Measurements from ENCODE around the gene PPP1R13B.

PPP1R13B gene

GRCh38 chr14:103868242-103868897 is 21.0 kb upstream of the PPP1R13B start:
- H3K4me1 ChIP-seq (ENCODE audit: control insufficient read depth, insufficient read depth, low read length) = peaks cover 20% of the 10 kb centered on the region

GRCh38 chr14:103867523-103867953 is 20.2 kb upstream of the PPP1R13B start:
- H3K4me3 ChIP-seq (ENCODE audit: low read depth, low read length) = no peak overlapping the region
- H3K9me3 ChIP-seq (ENCODE audit: control insufficient read depth, insufficient read depth, low read depth, low read length) = no peaks in the 10 kb centered on the region
- H3K27ac ChIP-seq (ENCODE audit: low read depth, low read length) = no peak overlapping the region
- H3K36me3 ChIP-seq (ENCODE audit: control insufficient read depth, insufficient read depth, low read length) = no peaks in the 10 kb centered on the region
- no peaks in the 10 kb centered on the region for H3K27me3 ChIP-seq (ENCODE audit: control insufficient read depth, insufficient read depth, low read length)
- peaks cover 16% of the 10 kb centered on the region for H3K4me1 ChIP-seq (ENCODE audit: control insufficient read depth, insufficient read depth, low read length)
- H3K9ac ChIP-seq (ENCODE audit: low read length) = no peak overlapping the region

More at GRCh38 chr14:103868242-103868897, 21.0 kb upstream of the PPP1R13B start:
- Histone ChIP-seq H3K27me3 (ENCODE audit: control insufficient read depth, insufficient read depth, low read length) (no peaks in the 10 kb centered on the region), H3K4me3 (ENCODE audit: low read depth, low read length) (no peak overlapping the region), H3K36me3 (ENCODE audit: control insufficient read depth, insufficient read depth, low read length) (no peaks in the 10 kb centered on the region), H3K27ac (ENCODE audit: low read depth, low read length) (no peak overlapping the region), H3K9me3 (ENCODE audit: control insufficient read depth, insufficient read depth, low read depth, low read length) (no peaks in the 10 kb centered on the region), H3K9ac (ENCODE audit: low read length) (no peak overlapping the region)

GRCh38 chr14:103867020-103867419 is 19.6 kb upstream of the PPP1R13B start:
- no peak overlapping the region for H3K27ac ChIP-seq (ENCODE audit: low read depth, low read length)
- H3K4me1 ChIP-seq (ENCODE audit: control insufficient read depth, insufficient read depth, low read length) = peaks cover 12% of the 10 kb centered on the region
- H3K36me3 ChIP-seq (ENCODE audit: control insufficient read depth, insufficient read depth, low read length) = no peaks in the 10 kb centered on the region
- H3K9ac ChIP-seq (ENCODE audit: low read length) = no peak overlapping the region
- H3K9me3 ChIP-seq (ENCODE audit: control insufficient read depth, insufficient read depth, low read depth, low read length) = no peaks in the 10 kb centered on the region
- H3K27me3 ChIP-seq (ENCODE audit: control insufficient read depth, insufficient read depth, low read length) = no peaks in the 10 kb centered on the region
- no peak overlapping the region for H3K4me3 ChIP-seq (ENCODE audit: low read depth, low read length)

- Histone ChIP-seq H3K4me3 (ENCODE audit: low read depth, low read length) (no peak overlapping the region), H3K9ac (ENCODE audit: low read length) (no peak overlapping the region), H3K4me1 (ENCODE audit: control insufficient read depth, insufficient read depth, low read length) (peaks cover 10% of the 10 kb centered on the region), H3K9me3 (ENCODE audit: control insufficient read depth, insufficient read depth, low read depth, low read length) (no peaks in the 10 kb centered on the region), H3K27me3 (ENCODE audit: control insufficient read depth, insufficient read depth, low read length) (no peaks in the 10 kb centered on the region), H3K36me3 (ENCODE audit: control insufficient read depth, insufficient read depth, low read length) (no peaks in the 10 kb centered on the region), H3K27ac (ENCODE audit: low read depth, low read length) (no peak overlapping the region)
Measured at GRCh38 chr14:103863245-103863644, 15.9 kb upstream of the PPP1R13B start.

GRCh38 chr14:103862393-103862782 is 15.0 kb upstream of the PPP1R13B start:
- H3K27me3 ChIP-seq (ENCODE audit: control insufficient read depth, insufficient read depth, low read length) = no peaks in the 10 kb centered on the region
- H3K27ac ChIP-seq (ENCODE audit: low read depth, low read length) = no peak overlapping the region
- H3K36me3 ChIP-seq (ENCODE audit: control insufficient read depth, insufficient read depth, low read length) = no peaks in the 10 kb centered on the region
- no peaks in the 10 kb centered on the region for H3K9me3 ChIP-seq (ENCODE audit: control insufficient read depth, insufficient read depth, low read depth, low read length)
- H3K9ac ChIP-seq (ENCODE audit: low read length) = no peak overlapping the region
- peaks cover 6% of the 10 kb centered on the region; the same call in 1 of the 2 replicates for H3K4me1 ChIP-seq (ENCODE audit: control insufficient read depth, insufficient read depth, low read length)
- no peak overlapping the region for H3K4me3 ChIP-seq (ENCODE audit: low read depth, low read length)

GRCh38 chr14:103861413-103862392 is 14.3 kb upstream of the PPP1R13B start:
- no peak overlapping the region for H3K4me3 ChIP-seq (ENCODE audit: low read depth, low read length)
- no peak overlapping the region for H3K9ac ChIP-seq (ENCODE audit: low read length)
- H3K27me3 ChIP-seq (ENCODE audit: control insufficient read depth, insufficient read depth, low read length) = no peaks in the 10 kb centered on the region
- H3K4me1 ChIP-seq (ENCODE audit: control insufficient read depth, insufficient read depth, low read length) = peaks cover 7% of the 10 kb centered on the region
- no peaks in the 10 kb centered on the region for H3K36me3 ChIP-seq (ENCODE audit: control insufficient read depth, insufficient read depth, low read length)
- H3K9me3 ChIP-seq (ENCODE audit: control insufficient read depth, insufficient read depth, low read depth, low read length) = no peaks in the 10 kb centered on the region
- no peak overlapping the region for H3K27ac ChIP-seq (ENCODE audit: low read depth, low read length)

- Histone ChIP-seq H3K27me3 (ENCODE audit: control insufficient read depth, insufficient read depth, low read length) (no peaks in the 10 kb centered on the region), H3K4me1 (ENCODE audit: control insufficient read depth, insufficient read depth, low read length) (peaks cover 27% of the 10 kb centered on the region), H3K9ac (ENCODE audit: low read length) (no peak overlapping the region)
Measured at GRCh38 chr14:103859416-103860202, 12.2 kb upstream of the PPP1R13B start.

GRCh38 chr14:103858063-103858781 is 10.8 kb upstream of the PPP1R13B start:
- H3K9me3 ChIP-seq (ENCODE audit: control insufficient read depth, insufficient read depth, low read depth, low read length) = no peaks in the 10 kb centered on the region
- H3K9ac ChIP-seq (ENCODE audit: low read length) = no peak overlapping the region
- no peaks in the 10 kb centered on the region for H3K36me3 ChIP-seq (ENCODE audit: control insufficient read depth, insufficient read depth, low read length)
- H3K4me1 ChIP-seq (ENCODE audit: control insufficient read depth, insufficient read depth, low read length) = peaks cover 30% of the 10 kb centered on the region
- H3K27me3 ChIP-seq (ENCODE audit: control insufficient read depth, insufficient read depth, low read length) = no peaks in the 10 kb centered on the region
- no peak overlapping the region for H3K4me3 ChIP-seq (ENCODE audit: low read depth, low read length)
- H3K27ac ChIP-seq (ENCODE audit: low read depth, low read length) = no peak overlapping the region

More at GRCh38 chr14:103859416-103860202, 12.2 kb upstream of the PPP1R13B start:
- Histone ChIP-seq H3K36me3 (ENCODE audit: control insufficient read depth, insufficient read depth, low read length) (no peaks in the 10 kb centered on the region), H3K27ac (ENCODE audit: low read depth, low read length) (no peak overlapping the region), H3K4me3 (ENCODE audit: low read depth, low read length) (no peak overlapping the region), H3K9me3 (ENCODE audit: control insufficient read depth, insufficient read depth, low read depth, low read length) (no peaks in the 10 kb centered on the region)

GRCh38 chr14:103857256-103857655 is 9.9 kb upstream of the PPP1R13B start:
- Histone ChIP-seq H3K27ac (ENCODE audit: low read depth, low read length) (no peak overlapping the region), H3K4me3 (ENCODE audit: low read depth, low read length) (no peak overlapping the region), H3K4me1 (ENCODE audit: control insufficient read depth, insufficient read depth, low read length) (peaks cover 30% of the 10 kb centered on the region), H3K36me3 (ENCODE audit: control insufficient read depth, insufficient read depth, low read length) (no peaks in the 10 kb centered on the region), H3K9ac (ENCODE audit: low read length) (no peak overlapping the region), H3K27me3 (ENCODE audit: control insufficient read depth, insufficient read depth, low read length) (no peaks in the 10 kb centered on the region), H3K9me3 (ENCODE audit: control insufficient read depth, insufficient read depth, low read depth, low read length) (no peaks in the 10 kb centered on the region)

GRCh38 chr14:103856607-103857006 is 9.2 kb upstream of the PPP1R13B start:
- Histone ChIP-seq H3K9ac (ENCODE audit: low read length) (no peak overlapping the region), H3K27ac (ENCODE audit: low read depth, low read length) (no peak overlapping the region), H3K4me3 (ENCODE audit: low read depth, low read length) (no peak overlapping the region), H3K27me3 (ENCODE audit: control insufficient read depth, insufficient read depth, low read length) (no peaks in the 10 kb centered on the region), H3K4me1 (ENCODE audit: control insufficient read depth, insufficient read depth, low read length) (peaks cover 30% of the 10 kb centered on the region), H3K36me3 (ENCODE audit: control insufficient read depth, insufficient read depth, low read length) (no peaks in the 10 kb centered on the region), H3K9me3 (ENCODE audit: control insufficient read depth, insufficient read depth, low read depth, low read length) (no peaks in the 10 kb centered on the region)

Measured in HUES6 (cell line).